ENCODE data around the gene AIMP2.
A peak's percentile ranks its signal among the peaks of the same experiment; 100 is the strongest.

The AIMP2 gene

GRCh38 chr7:6022707-6023106 is 13.6 kb downstream of the AIMP2 start:
- Histone ChIP-seq H3K27ac (replicated peaks; ENCODE audit: low read length) (no peak overlapping the region), H3K14ac (ENCODE audit: low read length) (no peak overlapping the region), H3K36me3 (replicated peaks in 1 of 2; ENCODE audit: control insufficient read depth in 2 of 2, insufficient read depth in 2 of 2, low read length in 2 of 2) (peaks cover 58 to 99% of the 10 kb centered on the region in 2 donors), H3K18ac (ENCODE audit: low read length) (no peak overlapping the region), H4K8ac (ENCODE audit: low read depth, low read length) (no peak overlapping the region), H3K23ac (ENCODE audit: low read depth, low read length, poor library complexity) (no peak overlapping the region), H2AK5ac (ENCODE audit: low read depth, low read length) (no peak overlapping the region), H3K4me1 (ENCODE audit: control insufficient read depth in 2 of 2, insufficient read depth in 1 of 2, low read depth in 1 of 2, low read length in 2 of 2) (no peaks in the 10 kb centered on the region), H2BK12ac (ENCODE audit: low read length) (no peak overlapping the region), H3K4ac (ENCODE audit: low read length) (no peak overlapping the region), H2BK5ac (ENCODE audit: low read length) (no peak overlapping the region), H3K27me3 (ENCODE audit: control insufficient read depth in 3 of 3, insufficient read depth in 3 of 3, low read depth in 1 of 3, low read length in 3 of 3) (no peaks in the 10 kb centered on the region), H3K79me1 (ENCODE audit: low read depth, low read length) (no peaks in the 10 kb centered on the region), H2BK15ac (ENCODE audit: low read length) (no peak overlapping the region), H2AFZ (ENCODE audit: low read length) (no peak overlapping the region), H4K91ac (ENCODE audit: low read depth, low read length, poor library complexity) (no peak overlapping the region), H3K9me3 (replicated peaks in 1 of 2; ENCODE audit: control insufficient read depth in 2 of 2, insufficient read depth in 1 of 2, low read depth in 1 of 2, low read length in 2 of 2) (no peaks in the 10 kb centered on the region), H3K4me3 (ENCODE audit: low read length in 2 of 2) (no peak overlapping the region), H3K4me2 (ENCODE audit: insufficient read depth, low read length, poor library complexity, severe bottlenecking) (no peak overlapping the region), H2BK120ac (ENCODE audit: low read depth, low read length) (no peak overlapping the region), H3K9ac (ENCODE audit: low read depth, low read length, poor library complexity) (no peak overlapping the region)
- no peak for DNase-seq (ENCODE audit: low spot score)
- no CpG with 5 or more reads among the region's 3 CpGs for WGBS, 2 donors (ENCODE audit: extremely low coverage in 2 of 2, insufficient read length in 2 of 2, insufficient replicate concordance in 1 of 2)

- H4K8ac ChIP-seq (ENCODE audit: low read depth, low read length): no peak overlapping the region
- H4K91ac ChIP-seq (ENCODE audit: low read depth, low read length, poor library complexity): no peak overlapping the region
- no peak overlapping the region for H3K4ac ChIP-seq (ENCODE audit: low read length)
- no peaks in the 10 kb centered on the region for H3K9me3 ChIP-seq (replicated peaks in 1 of 2; ENCODE audit: control insufficient read depth in 2 of 2, insufficient read depth in 1 of 2, low read depth in 1 of 2, low read length in 2 of 2)
- H3K27ac ChIP-seq (replicated peaks; ENCODE audit: low read length): no peak overlapping the region
- H2BK12ac ChIP-seq (ENCODE audit: low read length): no peak overlapping the region
- DNase-seq (ENCODE audit: low spot score): no peak
- no peak overlapping the region for H2BK120ac ChIP-seq (ENCODE audit: low read depth, low read length)
- H2AK5ac ChIP-seq (ENCODE audit: low read depth, low read length): no peak overlapping the region
- no peak overlapping the region for H2BK15ac ChIP-seq (ENCODE audit: low read length)
- H3K27me3 ChIP-seq (ENCODE audit: control insufficient read depth in 3 of 3, insufficient read depth in 3 of 3, low read depth in 1 of 3, low read length in 3 of 3): no peaks in the 10 kb centered on the region
- H3K36me3 ChIP-seq (replicated peaks in 1 of 2; ENCODE audit: control insufficient read depth in 2 of 2, insufficient read depth in 2 of 2, low read length in 2 of 2): peaks cover 57 to 100% of the 10 kb centered on the region in 2 donors
- H3K4me1 ChIP-seq (ENCODE audit: control insufficient read depth in 2 of 2, insufficient read depth in 1 of 2, low read depth in 1 of 2, low read length in 2 of 2): no peaks in the 10 kb centered on the region
- no peak overlapping the region for H2BK5ac ChIP-seq (ENCODE audit: low read length)
- WGBS, 2 donors (ENCODE audit: extremely low coverage in 2 of 2, insufficient read length in 2 of 2, insufficient replicate concordance in 1 of 2): no CpG with 5 or more reads among the region's 7 CpGs
- no peaks in the 10 kb centered on the region for H3K79me1 ChIP-seq (ENCODE audit: low read depth, low read length)
- H3K14ac ChIP-seq (ENCODE audit: low read length): no peak overlapping the region
- H2AFZ ChIP-seq (ENCODE audit: low read length): no peak overlapping the region
- H3K4me3 ChIP-seq (ENCODE audit: low read length in 2 of 2): no peak overlapping the region
- no peak overlapping the region for H3K23ac ChIP-seq (ENCODE audit: low read depth, low read length, poor library complexity)
- no peak overlapping the region for H3K18ac ChIP-seq (ENCODE audit: low read length)
- H3K9ac ChIP-seq (ENCODE audit: low read depth, low read length, poor library complexity): no peak overlapping the region
- H3K4me2 ChIP-seq (ENCODE audit: insufficient read depth, low read length, poor library complexity, severe bottlenecking): no peak overlapping the region
Measured at GRCh38 chr7:6023974-6024435, 14.9 kb downstream of the AIMP2 start.

GRCh38 chr7:6026011-6026819 is 17.1 kb downstream of the AIMP2 start:
- no peak for DNase-seq (ENCODE audit: low spot score)

GRCh38 chr7:6026820-6027311 is 17.8 kb downstream of the AIMP2 start:
- H3K14ac ChIP-seq (ENCODE audit: low read length): no peak overlapping the region
- no peak overlapping the region for H3K27ac ChIP-seq (replicated peaks; ENCODE audit: low read length)
- no peaks in the 10 kb centered on the region for H3K4me1 ChIP-seq (ENCODE audit: control insufficient read depth in 2 of 2, insufficient read depth in 1 of 2, low read depth in 1 of 2, low read length in 2 of 2)
- H3K23ac ChIP-seq (ENCODE audit: low read depth, low read length, poor library complexity): peak overlapping the region; percentile 60
- no peak overlapping the region for H2AFZ ChIP-seq (ENCODE audit: low read length)
- no peak overlapping the region for H2BK5ac ChIP-seq (ENCODE audit: low read length)
- no peaks in the 10 kb centered on the region for H3K27me3 ChIP-seq (ENCODE audit: control insufficient read depth in 3 of 3, insufficient read depth in 3 of 3, low read depth in 1 of 3, low read length in 3 of 3)
- no peak overlapping the region for H3K18ac ChIP-seq (ENCODE audit: low read length)
- no peak overlapping the region for H3K4ac ChIP-seq (ENCODE audit: low read length)
- H2AK5ac ChIP-seq (ENCODE audit: low read depth, low read length): no peak overlapping the region
- H2BK15ac ChIP-seq (ENCODE audit: low read length): no peak overlapping the region
- peaks cover 2% of the 10 kb centered on the region for H3K79me1 ChIP-seq (ENCODE audit: low read depth, low read length)
- no peaks in the 10 kb centered on the region for H3K9me3 ChIP-seq (replicated peaks in 1 of 2; ENCODE audit: control insufficient read depth in 2 of 2, insufficient read depth in 1 of 2, low read depth in 1 of 2, low read length in 2 of 2)
- H3K4me2 ChIP-seq (ENCODE audit: insufficient read depth, low read length, poor library complexity, severe bottlenecking): no peak overlapping the region
- no CpG with 5 or more reads among the region's 12 CpGs for WGBS, 2 donors (ENCODE audit: extremely low coverage in 2 of 2, insufficient read length in 2 of 2, insufficient replicate concordance in 1 of 2)
- no peak overlapping the region for H3K9ac ChIP-seq (ENCODE audit: low read depth, low read length, poor library complexity)
- no peak overlapping the region for H2BK120ac ChIP-seq (ENCODE audit: low read depth, low read length)
- no peak for DNase-seq (ENCODE audit: low spot score)
- no peak overlapping the region for H4K91ac ChIP-seq (ENCODE audit: low read depth, low read length, poor library complexity)
- H2BK12ac ChIP-seq (ENCODE audit: low read length): no peak overlapping the region
- H3K4me3 ChIP-seq (ENCODE audit: low read length in 2 of 2): no peak overlapping the region
- H4K8ac ChIP-seq (ENCODE audit: low read depth, low read length): no peak overlapping the region
- H3K36me3 ChIP-seq (replicated peaks in 1 of 2; ENCODE audit: control insufficient read depth in 2 of 2, insufficient read depth in 2 of 2, low read length in 2 of 2): peaks cover 48 to 99% of the 10 kb centered on the region in 2 donors

More at GRCh38 chr7:6026011-6026819, 17.1 kb downstream of the AIMP2 start:
- H3K23ac ChIP-seq (ENCODE audit: low read depth, low read length, poor library complexity): no peak overlapping the region
- H3K4me2 ChIP-seq (ENCODE audit: insufficient read depth, low read length, poor library complexity, severe bottlenecking): no peak overlapping the region
- H2AFZ ChIP-seq (ENCODE audit: low read length): no peak overlapping the region
- no peak overlapping the region for H4K91ac ChIP-seq (ENCODE audit: low read depth, low read length, poor library complexity)
- no peaks in the 10 kb centered on the region for H3K4me1 ChIP-seq (ENCODE audit: control insufficient read depth in 2 of 2, insufficient read depth in 1 of 2, low read depth in 1 of 2, low read length in 2 of 2)
- peaks cover 53 to 99% of the 10 kb centered on the region in 2 donors for H3K36me3 ChIP-seq (replicated peaks in 1 of 2; ENCODE audit: control insufficient read depth in 2 of 2, insufficient read depth in 2 of 2, low read length in 2 of 2)
- H3K4me3 ChIP-seq (ENCODE audit: low read length in 2 of 2): no peak overlapping the region
- no peaks in the 10 kb centered on the region for H3K27me3 ChIP-seq (ENCODE audit: control insufficient read depth in 3 of 3, insufficient read depth in 3 of 3, low read depth in 1 of 3, low read length in 3 of 3)
- H3K9me3 ChIP-seq (replicated peaks in 1 of 2; ENCODE audit: control insufficient read depth in 2 of 2, insufficient read depth in 1 of 2, low read depth in 1 of 2, low read length in 2 of 2): no peaks in the 10 kb centered on the region
- H4K8ac ChIP-seq (ENCODE audit: low read depth, low read length): no peak overlapping the region
- H2BK15ac ChIP-seq (ENCODE audit: low read length): no peak overlapping the region
- H2BK120ac ChIP-seq (ENCODE audit: low read depth, low read length): no peak overlapping the region
- H2AK5ac ChIP-seq (ENCODE audit: low read depth, low read length): no peak overlapping the region
- no peak overlapping the region for H3K4ac ChIP-seq (ENCODE audit: low read length)
- no CpG with 5 or more reads among the region's 22 CpGs for WGBS, 2 donors (ENCODE audit: extremely low coverage in 2 of 2, insufficient read length in 2 of 2, insufficient replicate concordance in 1 of 2)
- H3K9ac ChIP-seq (ENCODE audit: low read depth, low read length, poor library complexity): no peak overlapping the region
- no peak overlapping the region for H2BK5ac ChIP-seq (ENCODE audit: low read length)
- no peak overlapping the region for H2BK12ac ChIP-seq (ENCODE audit: low read length)
- peaks cover 2% of the 10 kb centered on the region for H3K79me1 ChIP-seq (ENCODE audit: low read depth, low read length)
- H3K18ac ChIP-seq (ENCODE audit: low read length): no peak overlapping the region
- H3K27ac ChIP-seq (replicated peaks; ENCODE audit: low read length): no peak overlapping the region
- no peak overlapping the region for H3K14ac ChIP-seq (ENCODE audit: low read length)

All from neuronal stem cell (in vitro differentiated cells).